ENCODE results near the gene EXOC3. TPM values are rescaled to one million over a fixed set of nuclear protein-coding genes. Genes with fewer than 3 reads are reported as not detected.

The EXOC3 gene
- total RNA-seq, 4 donors from 2014 or later, result 39.1 to 54.6 (median 42.8) TPM

- intact Hi-C loops (cut with DNase I), result loop anchor here (10.0 kb wide), 1 partner anchor 171 kb away; the partner anchor contains the start of gene CEP72
- TF ChIP-seq POLR2A (IDR thresholded peaks at IDR 0.05) (peak in 1 of 4 donors; percentile 0), CTCF (IDR thresholded peaks at IDR 0.05) (no peak)
- no peaks in the 10 kb centered on the region for H3K9me3 ChIP-seq
- WGBS, 2 donors, result 0 to 18% methylated on average over 3 to 5 of the region's 62 CpGs
- no peak for DNase-seq
- H3K27me3 ChIP-seq, result no peaks in the 10 kb centered on the region
- peaks cover 16 to 32% (median 17%) of the 10 kb centered on the region in 3 donors for H3K36me3 ChIP-seq
- H3K27ac ChIP-seq, result peak overlapping the region; percentile 86 to 94 (median 90)
- H3K4me1 ChIP-seq, result peaks cover 27 to 61% (median 42%) of the 10 kb centered on the region in 3 donors
- H3K4me3 ChIP-seq, result peak overlapping the region; percentile 73 to 94 (median 84)
Observed at GRCh38 chr5:443239-444151, 519 bp downstream of the EXOC3 start.

- H3K36me3 ChIP-seq, result peaks cover 19 to 39% (median 23%) of the 10 kb centered on the region in 3 donors
- TF ChIP-seq POLR2A (IDR thresholded peaks at IDR 0.05), result no peak
- TF ChIP-seq CTCF (IDR thresholded peaks at IDR 0.05), result no peak
- H3K9me3 ChIP-seq, result no peaks in the 10 kb centered on the region
- intact Hi-C loops (cut with DNase I), result loop anchor here (10.0 kb wide), 1 partner anchor 171 kb away; the partner anchor contains the start of gene CEP72
- DNase-seq, result no peak
- H3K27me3 ChIP-seq, result no peaks in the 10 kb centered on the region
- peaks cover 27 to 66% (median 42%) of the 10 kb centered on the region in 3 donors for H3K4me1 ChIP-seq
- H3K27ac ChIP-seq, result peak overlapping the region in 2 of 4 donors; percentile 86 to 94
- peak overlapping the region in 3 of 4 donors; percentile 73 to 85 (median 83) for H3K4me3 ChIP-seq
- 87 to 92% methylated on average over 8 of the region's 8 CpGs for WGBS, 2 donors
Observed at GRCh38 chr5:444226-444625, 1.2 kb downstream of the EXOC3 start.

DNA sequence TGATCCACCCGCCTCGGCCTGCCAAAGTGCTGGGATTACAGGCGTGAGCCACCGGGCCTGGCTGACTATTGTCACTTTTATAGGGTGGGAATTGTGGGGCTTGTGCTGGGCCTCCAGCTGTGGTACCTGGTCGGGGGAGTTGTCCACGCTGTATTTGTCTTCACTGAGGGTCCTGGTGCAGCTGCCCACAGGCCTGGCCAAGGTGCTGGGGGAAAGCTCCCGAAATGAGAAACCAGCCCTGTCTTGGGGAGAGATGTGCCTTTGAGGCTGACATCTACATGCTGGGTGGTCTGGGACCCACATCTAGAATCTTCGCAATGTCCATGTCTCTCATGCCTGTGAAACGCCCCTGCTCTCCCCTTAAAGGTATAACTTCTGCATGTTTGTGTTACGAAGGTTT, 2.6 kb downstream of the EXOC3 start:
- 78 to 87% methylated on average over 4 to 10 of the region's 10 CpGs for WGBS, 2 donors
- Histone ChIP-seq H3K27me3 (no peaks in the 10 kb centered on the region), H3K4me1 (peaks cover 27 to 66% (median 42%) of the 10 kb centered on the region in 3 donors), H3K9me3 (no peaks in the 10 kb centered on the region), H3K27ac (peak overlapping the region in 2 of 4 donors; percentile 34 to 55), H3K36me3 (peaks cover 19 to 53% (median 33%) of the 10 kb centered on the region in 3 donors), H3K4me3 (no peak overlapping the region)
- intact Hi-C loops (cut with DNase I), result loop anchor here (10.0 kb wide), 1 partner anchor 169 kb away; the partner anchor contains the start of gene CEP72
- TF ChIP-seq CTCF (IDR thresholded peaks at IDR 0.05) (no peak), POLR2A (IDR thresholded peaks at IDR 0.05) (no peak)
- DNase-seq, result no peak

GRCh38 chr5:446066-446882, 3.3 kb downstream of the EXOC3 start:
- DNase-seq, result no peak
- H3K4me1 ChIP-seq, result peaks cover 27 to 66% (median 42%) of the 10 kb centered on the region in 3 donors
- intact Hi-C loops (cut with DNase I), result loop anchor here (10.0 kb wide), 1 partner anchor 169 kb away; the partner anchor contains the start of gene CEP72

More at GRCh38 chr5:446066-446882, 3.3 kb downstream of the EXOC3 start:
- Histone ChIP-seq H3K9me3 (peaks cover 0 to 3% (median under 1%) of the 10 kb centered on the region in 3 donors), H3K4me3 (no peak overlapping the region), H3K27me3 (no peaks in the 10 kb centered on the region), H3K36me3 (peaks cover 19 to 60% (median 33%) of the 10 kb centered on the region in 3 donors), H3K27ac (peak overlapping the region in 2 of 4 donors; percentile 34 to 55)
- TF ChIP-seq CTCF (IDR thresholded peaks at IDR 0.05) (no peak), POLR2A (IDR thresholded peaks at IDR 0.05) (no peak)
- WGBS, 2 donors, result 63 to 73% methylated on average over 13 to 14 of the region's 19 CpGs
